COR-L47 (cell line): ENCODE data around the gene PRKG1.

ENCODE experiments used
- DNase-seq: peaks from one replicate; lab custom pipeline; 2025; lab: John Stamatoyannopoulos, UW

PRKG1 gene

DNA sequence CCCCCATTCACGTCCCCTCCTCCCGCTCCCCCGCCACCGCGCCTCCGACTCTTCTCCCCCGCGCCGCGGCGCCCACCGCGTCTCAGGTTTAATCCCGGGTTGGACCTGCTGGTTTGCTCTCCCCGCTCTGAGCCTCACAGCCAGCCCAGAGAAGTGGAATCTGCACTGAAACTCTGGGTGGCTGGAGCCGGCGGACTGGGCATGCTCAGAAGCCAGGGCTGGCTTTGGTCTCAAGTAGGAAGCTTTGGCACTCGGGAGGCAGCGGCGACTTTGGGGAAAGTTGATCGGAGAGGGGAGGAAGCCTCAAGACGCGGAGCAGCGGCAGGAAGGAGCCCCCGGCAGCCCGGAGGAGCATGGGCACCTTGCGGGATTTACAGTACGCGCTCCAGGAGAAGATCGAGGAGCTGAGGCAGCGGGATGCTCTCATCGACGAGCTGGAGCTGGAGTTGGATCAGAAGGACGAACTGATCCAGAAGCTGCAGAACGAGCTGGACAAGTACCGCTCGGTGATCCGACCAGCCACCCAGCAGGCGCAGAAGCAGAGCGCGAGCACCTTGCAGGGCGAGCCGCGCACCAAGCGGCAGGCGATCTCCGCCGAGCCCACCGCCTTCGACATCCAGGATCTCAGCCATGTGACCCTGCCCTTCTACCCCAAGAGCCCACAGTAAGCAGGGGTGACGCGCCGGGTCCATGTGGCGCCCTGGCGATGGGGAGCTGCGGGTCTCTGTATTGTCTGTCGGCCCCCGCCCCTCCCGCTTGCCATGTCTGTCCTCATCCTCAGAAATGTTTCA is at the start of gene PRKG1:
TSS of gene PRKG1 (plus strand) at position 250 of the 791 bp plus-strand sequence.
- DNase-seq = no peak

- no peak for DNase-seq
These were observed 45.9 kb upstream of the PRKG1 start for GRCh38 chr10:51028420-51028819.

DNA sequence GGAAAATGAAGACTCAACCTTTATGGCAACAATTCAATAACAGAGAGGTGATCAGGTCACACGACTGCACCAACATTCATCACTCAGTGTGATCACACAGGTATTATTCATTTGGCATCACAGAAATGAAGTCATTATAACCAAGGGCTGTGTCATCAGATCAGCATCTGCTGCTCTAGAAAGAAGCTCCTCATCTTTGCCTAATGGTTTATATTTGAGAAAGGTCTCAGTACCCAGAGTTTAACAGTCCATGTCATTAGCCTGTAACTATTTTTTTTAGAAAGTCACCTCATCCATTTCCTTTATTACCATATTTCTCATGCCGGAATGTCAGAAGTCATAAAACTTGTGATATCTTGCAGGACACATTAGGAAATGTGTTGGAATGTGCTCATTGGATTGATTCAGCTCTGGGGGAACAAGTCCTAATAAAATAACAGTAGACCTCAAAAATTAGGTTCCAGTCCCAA is 45.1 kb upstream of the PRKG1 start:
- DNase-seq = no peak

DNA sequence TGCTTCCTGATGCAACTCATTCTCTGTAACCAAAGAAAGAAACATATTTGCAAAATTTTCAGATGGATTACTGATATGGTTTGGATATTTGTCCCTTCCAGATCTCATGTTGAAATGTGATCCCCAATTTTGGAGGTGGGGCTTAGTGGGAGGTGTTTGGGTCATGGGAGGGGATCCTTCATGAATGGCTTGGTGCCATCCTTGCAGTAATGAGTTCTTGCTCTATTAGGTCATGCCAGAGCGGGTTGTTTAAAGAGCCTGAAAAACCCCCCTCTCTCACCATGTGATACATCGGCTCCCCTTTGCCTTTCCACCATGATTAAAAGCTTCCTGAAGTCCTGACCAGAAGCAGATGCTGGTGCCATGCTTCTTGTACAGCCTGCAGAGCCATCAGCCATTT is 43.8 kb upstream of the PRKG1 start:
- no peak for DNase-seq

GRCh38 chr10:51031950-51032349 is 42.3 kb upstream of the PRKG1 start:
- no peak for DNase-seq

- no peak for DNase-seq
These were observed 39.5 kb upstream of the PRKG1 start for GRCh38 chr10:51034769-51035168.

DNA sequence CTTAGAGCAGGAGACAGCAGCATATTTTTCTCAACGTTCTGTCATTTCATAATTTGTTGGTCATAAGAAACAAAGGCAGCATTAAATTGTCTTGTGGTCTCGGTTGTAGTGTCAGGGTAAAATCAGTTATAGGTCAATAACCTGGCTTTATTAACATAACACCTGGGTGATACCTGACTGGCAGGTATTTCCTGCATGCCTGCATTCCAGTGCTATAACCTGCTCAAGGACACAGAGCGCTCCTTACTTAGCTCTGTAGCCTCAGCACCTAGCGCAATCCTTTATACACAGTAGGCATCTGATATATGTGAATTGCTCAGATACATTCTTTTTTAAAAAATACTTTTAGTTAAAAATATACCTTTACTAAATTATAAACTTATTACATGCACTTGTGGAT is 38.9 kb upstream of the PRKG1 start:
- no peak for DNase-seq

DNA sequence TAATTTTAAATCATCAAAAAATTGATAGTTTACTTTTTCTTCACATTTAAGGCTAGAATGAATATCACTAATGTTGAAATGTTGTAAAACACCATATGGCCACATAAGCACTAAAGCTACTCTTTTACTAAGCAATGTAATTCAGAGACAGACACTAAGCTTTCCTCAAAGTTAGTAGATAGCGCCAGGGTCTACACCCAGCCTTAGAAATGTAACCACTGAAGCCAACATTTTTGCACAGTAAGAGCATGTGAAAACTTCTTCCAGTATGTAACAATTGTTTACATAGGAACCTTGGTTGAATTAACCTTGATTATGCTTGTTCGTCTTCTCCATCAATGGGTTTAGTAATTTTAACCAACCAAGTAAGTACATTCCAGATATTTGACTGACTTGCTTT is 28.4 kb upstream of the PRKG1 start:
- no peak for DNase-seq

DNA sequence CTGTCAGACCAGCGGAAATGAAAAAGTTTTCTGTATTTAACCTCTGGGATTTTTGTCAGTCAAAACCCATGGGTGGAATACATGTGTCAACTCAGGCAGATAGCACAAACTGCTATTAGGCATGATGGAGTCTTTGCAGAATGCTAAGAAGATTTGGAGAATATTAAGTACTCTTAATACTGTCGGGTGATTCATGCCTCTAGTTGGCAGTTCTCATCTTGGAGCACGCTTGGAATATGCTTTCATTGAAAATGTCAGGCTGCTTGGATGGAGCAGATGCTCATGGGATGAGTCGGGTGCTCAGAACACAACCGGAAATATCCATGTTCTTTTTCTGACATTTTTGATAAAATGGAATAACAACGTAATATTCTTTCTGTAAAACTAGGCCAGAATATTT is 27.6 kb upstream of the PRKG1 start:
- no peak for DNase-seq

GRCh38 chr10:51047857-51048256 is 26.4 kb upstream of the PRKG1 start:
- DNase-seq = no peak

DNA sequence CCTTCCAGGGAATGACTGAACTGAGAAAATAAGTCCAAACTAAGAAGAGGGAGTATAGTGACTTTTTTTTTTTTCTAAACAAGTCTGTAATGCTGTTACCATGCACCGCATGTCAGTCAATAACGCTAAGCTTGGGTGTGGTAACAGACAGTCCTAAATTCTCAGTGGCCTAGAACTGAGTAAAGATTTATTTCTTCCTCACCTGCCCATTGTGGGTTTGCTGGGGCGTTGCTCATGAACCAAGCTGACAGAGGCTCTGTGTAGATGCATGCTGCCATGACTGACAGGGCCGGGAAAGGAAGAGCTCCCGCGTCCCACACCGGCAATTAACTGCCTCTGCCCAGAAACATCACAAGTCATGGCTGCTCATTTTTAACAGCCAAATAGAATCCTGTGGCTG is 25.5 kb upstream of the PRKG1 start:
- no peak for DNase-seq

DNA sequence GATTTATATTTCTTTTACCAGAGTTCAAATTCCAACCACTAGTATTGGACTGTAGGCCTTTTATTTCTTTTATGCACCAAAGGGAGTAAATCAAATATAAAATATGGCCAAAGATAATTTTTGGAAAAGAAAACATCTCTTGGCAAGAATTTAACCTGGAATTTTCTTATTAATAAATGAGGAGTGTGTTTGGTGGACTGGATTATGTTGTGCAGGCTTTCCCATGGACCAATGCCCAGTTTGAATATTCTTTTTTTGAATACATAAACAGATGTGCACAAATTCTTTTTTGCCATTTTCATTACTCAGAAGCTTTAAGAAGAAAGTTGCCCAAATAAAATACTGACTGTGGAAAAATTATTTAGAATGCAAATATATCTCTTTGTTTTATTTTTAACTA is 22.1 kb upstream of the PRKG1 start:
- DNase-seq = no peak

DNA sequence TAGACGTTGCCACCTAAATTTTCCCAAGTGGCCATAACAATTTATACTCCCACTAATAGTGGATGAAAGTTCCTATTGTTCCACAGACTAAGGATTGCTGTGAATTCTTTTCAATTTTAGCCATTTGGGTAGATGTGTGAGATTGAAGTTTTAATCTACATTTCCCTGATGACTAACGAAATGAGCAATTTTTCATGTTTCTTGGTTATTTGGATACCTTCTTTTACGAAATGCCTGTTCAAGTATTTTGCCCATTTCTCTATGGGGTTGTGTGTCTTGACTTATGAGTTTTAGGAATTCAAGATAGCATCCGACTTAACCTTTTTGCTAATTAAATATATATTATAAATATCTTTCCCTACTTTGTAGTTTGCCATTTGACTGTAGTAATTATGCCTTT is 16.4 kb upstream of the PRKG1 start:
- DNase-seq = no peak

DNA sequence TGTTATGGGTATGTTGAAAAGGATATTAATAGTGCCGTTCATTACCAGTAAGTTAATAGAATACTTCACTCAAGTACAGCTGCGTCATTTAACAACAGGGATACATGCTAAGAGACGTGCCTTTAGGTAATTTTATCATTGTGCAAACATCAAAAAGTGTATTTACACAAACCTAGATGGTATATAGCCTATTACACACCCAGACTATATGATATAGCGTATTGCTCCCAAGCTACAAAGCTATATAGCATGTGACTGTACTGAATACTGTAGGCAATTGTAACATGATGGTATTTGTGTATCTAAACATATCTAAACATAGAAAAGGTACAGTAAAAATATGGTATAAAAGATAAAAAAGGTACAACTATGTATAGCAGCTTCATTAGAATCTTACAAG is 11.1 kb upstream of the PRKG1 start:
- DNase-seq = no peak

DNA sequence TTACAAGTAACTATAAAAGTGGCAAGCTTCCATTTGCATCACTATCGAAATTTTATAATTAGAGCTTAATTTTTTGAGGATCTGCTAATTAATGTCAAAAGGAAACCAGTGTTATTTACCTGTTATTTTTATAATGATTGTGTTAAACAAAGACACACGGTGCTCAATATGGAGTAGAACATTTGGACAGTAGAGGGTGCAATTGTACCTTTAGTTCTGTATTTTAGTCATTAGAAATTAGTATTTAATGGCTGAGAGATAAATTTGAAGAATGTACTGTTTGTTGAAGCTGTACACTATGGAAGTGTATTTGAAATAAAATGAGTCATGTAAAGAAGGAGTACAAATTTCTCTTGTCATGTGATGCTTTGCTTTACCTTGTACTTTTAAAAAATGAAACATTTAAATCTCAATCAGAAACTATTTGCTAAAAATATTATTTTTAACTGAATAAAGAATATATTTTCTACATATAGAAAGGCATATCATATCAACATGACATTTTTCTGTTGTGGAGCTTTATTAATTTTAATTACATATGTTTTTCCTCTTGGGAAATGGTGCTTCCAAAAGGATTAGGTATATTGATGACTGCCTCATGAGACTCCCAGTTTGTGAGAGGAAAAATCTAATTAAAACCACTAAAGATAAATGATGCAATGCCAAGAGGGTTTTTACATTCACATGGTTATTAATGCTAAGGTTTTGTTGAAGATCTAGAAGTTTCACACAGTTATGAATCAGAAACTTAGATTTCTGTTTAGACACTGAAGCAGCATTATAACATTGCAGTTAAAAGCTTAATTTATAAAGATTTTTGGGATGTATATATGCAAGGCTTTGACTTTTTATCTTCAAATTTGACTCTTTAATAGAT is 10.4 kb upstream of the PRKG1 start:
- DNase-seq = no peak

GRCh38 chr10:51066231-51066630 is 8.1 kb upstream of the PRKG1 start:
- no peak for DNase-seq

- no peak for DNase-seq
These were observed 2.1 kb upstream of the PRKG1 start for GRCh38 chr10:51072210-51072609.

DNA sequence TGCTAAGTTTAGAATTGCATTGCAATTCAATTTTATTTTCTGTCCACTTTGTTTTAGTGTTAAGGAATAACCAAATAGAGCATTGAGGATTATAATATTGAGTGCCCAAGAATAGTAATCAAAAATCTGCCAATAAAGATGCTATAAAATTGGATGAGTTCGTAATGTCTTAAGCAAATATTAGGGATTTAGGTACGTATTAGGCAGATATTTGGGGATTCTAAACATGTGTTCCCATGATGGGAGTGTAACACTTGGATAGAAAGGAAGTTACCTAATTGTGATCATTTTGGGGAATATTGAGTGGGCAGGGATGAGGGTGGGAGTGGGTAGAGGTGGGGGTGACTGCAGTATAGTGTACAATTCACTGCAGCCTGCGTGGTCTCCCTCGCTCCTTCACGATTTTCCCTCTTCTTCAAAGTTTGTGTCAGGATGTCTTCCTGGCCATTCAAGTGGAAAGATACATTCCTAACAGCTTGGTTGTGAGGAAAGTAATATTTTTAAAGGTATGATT is 1.3 kb upstream of the PRKG1 start:
- no peak for DNase-seq

GRCh38 chr10:51073453-51074237 is 642 bp upstream of the PRKG1 start:
- no peak for DNase-seq

DNA sequence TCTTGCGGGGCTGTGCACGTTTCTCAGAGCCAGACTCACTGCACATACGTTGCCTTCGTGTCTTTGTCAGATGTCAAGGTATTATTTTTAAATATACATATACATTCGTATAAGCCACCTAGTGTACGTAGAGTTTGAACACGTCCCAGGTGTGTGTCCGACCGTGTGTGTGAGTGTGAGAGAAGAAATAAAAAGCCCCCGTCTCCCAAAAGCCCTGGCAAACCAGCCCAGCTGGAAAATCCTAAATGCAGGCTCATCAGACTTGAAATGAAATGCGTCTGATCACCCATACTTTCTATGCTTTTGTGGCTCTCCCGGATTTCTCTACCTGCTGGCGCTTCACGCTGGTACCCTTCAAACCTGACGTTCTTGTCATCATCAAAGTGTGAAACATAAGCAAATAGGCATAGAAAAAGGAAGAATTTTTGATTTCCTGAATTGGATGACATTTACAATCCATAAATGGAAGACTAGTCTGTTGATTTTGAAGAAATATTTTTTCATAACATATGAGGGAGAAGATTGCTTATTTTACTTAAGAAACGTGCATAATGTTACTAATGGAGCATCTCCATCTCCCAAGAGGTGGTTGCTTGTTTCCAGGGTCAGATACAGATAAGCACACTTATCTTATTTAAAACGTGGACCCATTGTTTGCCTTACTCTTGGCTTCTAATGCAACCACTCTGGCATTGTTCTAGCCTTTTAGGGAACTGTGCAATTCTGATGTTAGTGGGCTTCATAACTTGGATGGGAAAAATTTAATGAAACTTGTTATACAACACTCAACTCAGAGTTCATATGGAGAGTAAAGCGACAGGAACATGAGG is 971 bp downstream of the PRKG1 start:
- DNase-seq = no peak

DNA sequence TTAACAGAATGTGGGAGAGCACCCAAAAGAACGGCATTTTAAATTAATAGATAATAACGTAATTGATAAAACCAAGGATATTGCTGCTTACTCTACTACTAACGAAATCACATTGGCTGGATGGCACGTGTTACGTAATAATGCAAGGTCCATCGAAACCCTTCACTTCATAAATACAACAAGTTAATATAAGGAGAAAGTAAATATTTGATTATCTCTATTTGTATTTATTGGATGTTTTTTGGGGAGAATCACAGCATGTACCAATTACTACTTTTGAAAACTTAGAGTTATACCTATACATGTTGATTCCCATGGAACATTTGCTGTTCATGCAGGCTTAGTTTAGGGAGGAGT is 1.6 kb downstream of the PRKG1 start:
- DNase-seq = no peak
